ENCODE measurements around the gene ATXN7.

DNA sequence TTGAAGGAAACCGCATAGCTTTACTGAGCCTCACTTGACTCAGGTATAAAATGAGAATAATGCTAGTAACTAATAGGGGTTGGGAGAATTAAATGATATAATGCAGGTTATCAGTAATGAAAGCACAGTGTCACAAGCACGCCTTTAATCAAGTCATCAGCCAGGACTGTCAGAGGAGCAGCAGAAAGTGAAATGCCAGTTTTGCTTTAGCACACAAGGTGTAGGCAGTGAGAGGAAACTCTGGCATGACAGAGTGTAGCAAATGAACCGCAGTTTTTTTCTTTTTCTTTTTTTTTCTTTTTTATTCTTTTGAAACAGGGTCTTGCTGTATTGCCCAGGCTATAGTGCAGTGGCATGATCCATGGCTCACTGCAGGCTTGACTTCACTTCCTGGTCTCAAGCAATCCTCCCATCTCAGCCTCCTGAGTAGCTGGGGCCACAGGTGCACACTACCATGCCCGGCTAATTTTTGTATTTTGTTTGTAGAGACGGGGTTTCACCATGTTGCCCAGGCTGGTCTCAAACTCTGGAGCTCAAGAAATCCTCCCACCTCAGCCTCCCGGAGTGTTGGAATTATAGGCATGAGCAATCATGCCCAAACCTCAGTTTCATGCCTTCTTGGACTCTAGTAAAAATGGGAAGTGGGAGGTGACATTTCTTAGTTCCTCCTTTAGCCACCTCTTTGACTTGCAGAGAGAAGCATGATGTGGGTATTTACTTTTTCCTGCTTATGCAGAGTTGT lies 58.2 kb downstream of the ATXN7 start:
- TF ChIP-seq POLR2AphosphoS5 (IDR thresholded peaks at IDR 0.05; ENCODE audit: low read length) (no peak), SIN3A (IDR thresholded peaks at IDR 0.05; ENCODE audit: low read depth, low read length) (no peak), CREM (IDR thresholded peaks at IDR 0.05; ENCODE audit: low read depth) (no peak)
- TF ChIP-seq, protein P1, sequence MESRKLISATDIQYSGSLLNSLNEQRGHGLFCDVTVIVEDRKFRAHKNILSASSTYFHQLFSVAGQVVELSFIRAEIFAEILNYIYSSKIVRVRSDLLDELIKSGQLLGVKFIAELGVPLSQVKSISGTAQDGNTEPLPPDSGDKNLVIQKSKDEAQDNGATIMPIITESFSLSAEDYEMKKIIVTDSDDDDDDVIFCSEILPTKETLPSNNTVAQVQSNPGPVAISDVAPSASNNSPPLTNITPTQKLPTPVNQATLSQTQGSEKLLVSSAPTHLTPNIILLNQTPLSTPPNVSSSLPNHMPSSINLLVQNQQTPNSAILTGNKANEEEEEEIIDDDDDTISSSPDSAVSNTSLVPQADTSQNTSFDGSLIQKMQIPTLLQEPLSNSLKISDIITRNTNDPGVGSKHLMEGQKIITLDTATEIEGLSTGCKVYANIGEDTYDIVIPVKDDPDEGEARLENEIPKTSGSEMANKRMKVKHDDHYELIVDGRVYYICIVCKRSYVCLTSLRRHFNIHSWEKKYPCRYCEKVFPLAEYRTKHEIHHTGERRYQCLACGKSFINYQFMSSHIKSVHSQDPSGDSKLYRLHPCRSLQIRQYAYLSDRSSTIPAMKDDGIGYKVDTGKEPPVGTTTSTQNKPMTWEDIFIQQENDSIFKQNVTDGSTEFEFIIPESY (IDR thresholded peaks at IDR 0.05), result no peak
- TF ChIP-seq, protein P2, sequence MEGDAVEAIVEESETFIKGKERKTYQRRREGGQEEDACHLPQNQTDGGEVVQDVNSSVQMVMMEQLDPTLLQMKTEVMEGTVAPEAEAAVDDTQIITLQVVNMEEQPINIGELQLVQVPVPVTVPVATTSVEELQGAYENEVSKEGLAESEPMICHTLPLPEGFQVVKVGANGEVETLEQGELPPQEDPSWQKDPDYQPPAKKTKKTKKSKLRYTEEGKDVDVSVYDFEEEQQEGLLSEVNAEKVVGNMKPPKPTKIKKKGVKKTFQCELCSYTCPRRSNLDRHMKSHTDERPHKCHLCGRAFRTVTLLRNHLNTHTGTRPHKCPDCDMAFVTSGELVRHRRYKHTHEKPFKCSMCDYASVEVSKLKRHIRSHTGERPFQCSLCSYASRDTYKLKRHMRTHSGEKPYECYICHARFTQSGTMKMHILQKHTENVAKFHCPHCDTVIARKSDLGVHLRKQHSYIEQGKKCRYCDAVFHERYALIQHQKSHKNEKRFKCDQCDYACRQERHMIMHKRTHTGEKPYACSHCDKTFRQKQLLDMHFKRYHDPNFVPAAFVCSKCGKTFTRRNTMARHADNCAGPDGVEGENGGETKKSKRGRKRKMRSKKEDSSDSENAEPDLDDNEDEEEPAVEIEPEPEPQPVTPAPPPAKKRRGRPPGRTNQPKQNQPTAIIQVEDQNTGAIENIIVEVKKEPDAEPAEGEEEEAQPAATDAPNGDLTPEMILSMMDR (IDR thresholded peaks at IDR 0.05 in 2 of 3, conservative IDR thresholded peaks at IDR 0.05 in 1 of 3; ENCODE audit: control insufficient read depth in 2 of 3, extremely low read depth in 1 of 3, insufficient read depth in 1 of 3, low read depth in 3 of 3, low read length in 3 of 3), result no peak
- TF ChIP-seq, protein P3, sequence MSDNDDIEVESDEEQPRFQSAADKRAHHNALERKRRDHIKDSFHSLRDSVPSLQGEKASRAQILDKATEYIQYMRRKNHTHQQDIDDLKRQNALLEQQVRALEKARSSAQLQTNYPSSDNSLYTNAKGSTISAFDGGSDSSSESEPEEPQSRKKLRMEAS (IDR thresholded peaks at IDR 0.05; ENCODE audit: low read depth, low read length), result no peak

All from GM12878 (cell line).